Fibroblast of skin of scalp (primary cell): Measurements from ENCODE around the gene ENDOG.
"Not testable (repeated sequence)": the region's sequence is repeated elsewhere in the genome, so short reads cannot be mapped to it uniquely, and the experiment has no call there.

Experiments
- DNase-seq: peaks from one replicate; pipeline ENCODE4 v3.0.0-alpha.2; 2013

The ENDOG gene

DNA sequence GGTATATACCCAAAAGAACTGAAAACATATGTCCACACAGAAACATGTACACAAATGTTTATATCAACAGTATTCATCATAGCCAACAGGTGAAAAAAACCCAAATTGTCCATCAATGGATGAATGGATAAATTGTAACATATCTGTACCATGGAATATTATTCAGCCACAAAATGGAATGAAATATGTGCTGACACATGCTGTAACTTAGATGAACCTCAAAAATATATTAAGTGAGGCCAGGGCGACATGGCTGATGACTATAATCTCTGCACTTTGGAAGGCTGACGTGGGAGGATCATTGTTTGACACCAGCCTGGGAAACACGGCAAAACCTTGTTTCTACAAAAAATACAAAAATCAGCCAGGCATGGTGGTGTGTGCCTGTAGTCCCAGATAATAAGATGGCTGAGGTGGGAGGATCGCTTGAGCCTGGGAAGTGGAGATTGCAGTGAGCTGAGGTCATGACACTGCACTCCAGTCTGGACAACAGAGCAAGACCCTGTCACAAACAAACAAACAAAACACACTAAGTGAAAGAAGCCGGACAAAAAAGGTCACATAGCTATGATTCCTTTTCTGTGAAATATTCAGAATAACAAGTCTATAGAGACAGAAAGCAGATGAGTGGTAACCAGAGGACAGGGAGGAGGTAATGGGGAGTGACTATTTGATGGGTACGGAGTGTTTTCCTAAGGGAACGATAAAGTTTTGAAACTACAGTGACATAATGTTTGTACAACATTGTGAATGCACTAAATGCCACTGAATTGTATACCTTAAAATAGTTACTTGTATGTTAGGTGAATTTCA is 52.0 kb downstream of the ENDOG start:
- DNase-seq = no peak

DNA sequence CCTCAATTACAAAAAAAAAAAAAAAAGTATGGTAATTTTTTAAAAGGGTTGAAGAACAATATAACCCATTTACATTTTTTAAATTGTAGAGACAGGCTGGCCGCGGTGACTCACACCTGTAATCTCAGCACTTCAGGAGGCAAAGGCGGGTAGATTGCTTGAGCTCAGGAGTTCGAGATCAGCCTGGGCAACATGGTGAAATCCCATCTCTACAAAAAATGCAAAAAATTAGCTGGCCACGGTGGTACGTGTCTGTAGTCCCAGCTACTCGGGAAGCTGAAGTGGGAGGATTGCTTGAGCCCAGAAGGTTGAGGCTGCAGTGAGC is 52.6 kb downstream of the ENDOG start:
- DNase-seq = not testable (repeated sequence)
